SK-N-SH (cell line): Measurements from ENCODE around the gene WASF2. TPM values are rescaled to one million over a fixed set of nuclear protein-coding genes. Genes with fewer than 3 reads are reported as not detected.

Experiments used
- CTCF ChIA-PET: fragments of 300-600, 350-600 bp; formaldehyde crosslinking; extraction: SDS; loops from one replicate; lab custom pipeline; 2021; lab: Yijun Ruan, JAX
- POLR2A ChIA-PET: fragments of 350-600 bp; sonication (Branson Sonifier 250); formaldehyde crosslinking; extraction: SDS; loops from one replicate; lab custom pipeline; 2020; ENCODE audit warnings: antibody characterized with exemption, inconsistent platforms; lab: Yijun Ruan, JAX
- DNase-seq: peaks from one replicate; pipeline ENCODE4 v3.0.0; 2012
- H2AFZ ChIP-seq: fragments of 200-600 bp; sonication (generic); 2 replicates; pipeline ENCODE4 v1.8.1; 2016; ENCODE audit warnings: antibody characterized with exemption, mild to moderate bottlenecking, low read depth
- H3F3A ChIP-seq: fragments of 200-600 bp; sonication (generic); replicated peaks from 2 replicates; pipeline ENCODE3; 2016; ENCODE audit warnings: antibody characterized with exemption, mild to moderate bottlenecking; ENCODE audit not compliant: insufficient read depth
- H3K27ac ChIP-seq, 2 experiments: fragments of 200-500 bp in 1 of 2; fragments of 200-600 bp in 1 of 2; sonication (Bioruptor generic) in 1 of 2; sonication (generic), shearing (Covaris generic) in 1 of 2; 2 replicates each; pipeline versions ENCODE4 v1.5.1 to v1.6.1; 2014 to 2016; ENCODE audit warnings: low read depth in 2 of 2, inconsistent platforms in 1 of 2, low read length in 1 of 2, mild to moderate bottlenecking in 1 of 2, mixed read lengths in 1 of 2
- H3K27me3 ChIP-seq: fragments of 200-600 bp; sonication (generic), shearing (Covaris generic); 2 replicates; pipeline ENCODE4 v1.6.1; 2016; ENCODE audit warnings: mixed run types; ENCODE audit not compliant: insufficient read depth
- H3K36me3 ChIP-seq, 2 experiments: fragments of 200-500 bp in 1 of 2; fragments of 200-600 bp in 1 of 2; sonication (Bioruptor generic) in 1 of 2; sonication (generic) in 1 of 2; replicated peaks in 1 of 2; 2 replicates each; pipeline versions ENCODE3 to v1.5.1; 2014 to 2016; ENCODE audit warnings: low read length in 1 of 2, mild to moderate bottlenecking in 1 of 2; ENCODE audit not compliant: insufficient read depth in 2 of 2, control insufficient read depth in 1 of 2
- H3K4me1 ChIP-seq, 2 experiments: fragments of 200-500 bp in 1 of 2; fragments of 200-600 bp in 1 of 2; sonication (Bioruptor generic) in 1 of 2; sonication (generic), shearing (Covaris generic) in 1 of 2; 2 replicates each; pipeline versions ENCODE4 v1.5.1 to v1.6.1; 2014 to 2016; ENCODE audit warnings: low read depth in 1 of 2, low read length in 1 of 2, mixed run types in 1 of 2; ENCODE audit not compliant: insufficient read depth in 2 of 2, control insufficient read depth in 1 of 2
- H3K4me2 ChIP-seq: fragments of 200-600 bp; sonication (generic), shearing (Covaris generic); 2 replicates; pipeline ENCODE4 v1.6.1; 2017; ENCODE audit warnings: mixed run types
- H3K4me3 ChIP-seq, 2 experiments: fragments of 200-500 bp in 1 of 2; fragments of 200-600 bp in 1 of 2; sonication (Bioruptor generic) in 1 of 2; sonication (generic), shearing (Covaris generic) in 1 of 2; 2 replicates each; pipeline versions ENCODE4 v1.5.1 to v1.8.1; 2014 to 2016; ENCODE audit warnings: low read depth in 2 of 2, inconsistent platforms in 1 of 2, low read length in 1 of 2, mild to moderate bottlenecking in 1 of 2, mixed read lengths in 1 of 2, moderate library complexity in 1 of 2
- H3K79me2 ChIP-seq: fragments of 200-600 bp; sonication (generic); 2 replicates; pipeline ENCODE4 v1.8.1; 2017; ENCODE audit warnings: mild to moderate bottlenecking; ENCODE audit not compliant: insufficient read depth
- H3K9ac ChIP-seq: fragments of 200-600 bp; sonication (generic); 2 replicates; pipeline ENCODE4 v1.6.1; 2017; ENCODE audit warnings: mixed run types
- H3K9me2 ChIP-seq: fragments of 200-600 bp; sonication (generic); 2 replicates; pipeline ENCODE4 v1.6.1; 2017; ENCODE audit warnings: mixed run types
- H3K9me3 ChIP-seq: fragments of 200-600 bp; sonication (generic); 2 replicates; pipeline ENCODE4 v1.6.1; 2017; ENCODE audit warnings: mixed run types, mild to moderate bottlenecking, moderate library complexity
- H4K20me1 ChIP-seq: fragments of 200-600 bp; sonication (generic); 2 replicates; pipeline ENCODE4 v1.6.1; 2017; ENCODE audit warnings: mild to moderate bottlenecking, mixed run types; ENCODE audit not compliant: insufficient read depth
- CTCF ChIP-seq: fragments of 200-600 bp; sonication (generic); IDR thresholded peaks from 2 replicates; pipeline ENCODE4 v1.6.1; 2017; ENCODE audit warnings: antibody characterized with exemption, mild to moderate bottlenecking, moderate library complexity
- EP300 ChIP-seq, 2 experiments: IDR thresholded peaks; 2 replicates each; pipeline versions ENCODE4 v1.4.0 to v1.6.1; 2012; ENCODE audit warnings: borderline replicate concordance in 1 of 2, low read depth in 1 of 2, low read length in 1 of 2
- FOSL2 ChIP-seq: IDR thresholded peaks from 2 replicates; pipeline ENCODE4 v1.4.0; 2012; ENCODE audit warnings: low read depth, mild to moderate bottlenecking, moderate library complexity, borderline replicate concordance
- FOXJ3 ChIP-seq: sonication (generic); formaldehyde crosslinking; IDR thresholded peaks from 2 replicates; pipeline ENCODE4 v1.5.1; 2020; ENCODE audit warnings: mild to moderate bottlenecking, missing genetic modification reagents
- GATA2 ChIP-seq: sonication (generic); formaldehyde crosslinking; IDR thresholded peaks from 2 replicates; pipeline ENCODE4 v1.5.0; 2020; ENCODE audit warnings: mild to moderate bottlenecking, missing genetic modification reagents
- IRF3 ChIP-seq: fragments of 150-350 bp; IDR thresholded peaks from 2 replicates; pipeline ENCODE4 v1.6.1; 2016; ENCODE audit warnings: mild to moderate bottlenecking, low read depth, low read length
- JUND ChIP-seq: IDR thresholded peaks from 2 replicates; pipeline ENCODE4 v1.4.0; 2012
- MEF2A ChIP-seq: IDR thresholded peaks from 2 replicates; pipeline ENCODE4 v1.4.0; 2012; ENCODE audit warnings: low read depth, borderline replicate concordance
- NFIC ChIP-seq: IDR thresholded peaks from 2 replicates; pipeline ENCODE4 v1.4.0; 2012; ENCODE audit warnings: borderline replicate concordance
- POLR2AphosphoS5 ChIP-seq: IDR thresholded peaks from 2 replicates; pipeline ENCODE4 v1.6.1; 2012; ENCODE audit warnings: low read depth, low read length
- RAD21 ChIP-seq: IDR thresholded peaks from 2 replicates; pipeline ENCODE4 v1.6.1; 2012; ENCODE audit warnings: mild to moderate bottlenecking, low read length
- SMC3 ChIP-seq: IDR thresholded peaks from 2 replicates; pipeline ENCODE4 v1.6.1; 2012; ENCODE audit warnings: low read depth, low read length, improper control_type of control experiment
- TAF1 ChIP-seq: IDR thresholded peaks from 2 replicates; pipeline ENCODE4 v1.6.1; 2012; ENCODE audit warnings: low read depth, mild to moderate bottlenecking, low read length, moderate library complexity, borderline replicate concordance
- TEAD4 ChIP-seq: IDR thresholded peaks from 2 replicates; pipeline ENCODE4 v1.4.0; 2012; ENCODE audit warnings: mild to moderate bottlenecking, borderline replicate concordance; ENCODE audit not compliant: insufficient read depth
- USF1 ChIP-seq: IDR thresholded peaks from 2 replicates; pipeline ENCODE4 v1.4.0; 2012; ENCODE audit warnings: low read depth, borderline replicate concordance
- USF2 ChIP-seq: fragments of 150-350 bp; IDR thresholded peaks from 2 replicates; pipeline ENCODE4 v1.6.1; 2017; ENCODE audit warnings: antibody characterized with exemption, low read length, low read depth, borderline replicate concordance
- YY1 ChIP-seq: IDR thresholded peaks from 2 replicates; pipeline ENCODE4 v1.4.0; 2012; ENCODE audit warnings: low read depth, mild to moderate bottlenecking
- ZBTB33 ChIP-seq: IDR thresholded peaks from 2 replicates; pipeline ENCODE4 v1.4.0; 2012; ENCODE audit warnings: low read depth, borderline replicate concordance
- polyA plus RNA-seq, 3 experiments: library from polyadenylated mRNA; depleted of rRNA; stranded (reverse); fragments of >200 nt; gene quantifications; 2 replicates each; pipeline ENCODE4 v1.2.3, GENCODE V29; 2012

The WASF2 gene
- polyA plus RNA-seq, 1 of the 3 experiments (the other 2 are of a cell fraction), result 27.1 TPM

GRCh38 chr1:27405074-27405473 lies 84.9 kb downstream of the WASF2 start (continued):
- TF ChIP-seq MEF2A (no peak), GATA2 (no peak), YY1 (no peak), USF1 (no peak), USF2 (no peak), TAF1 (no peak)

GRCh38 chr1:27403931-27404330 lies 86.0 kb downstream of the WASF2 start:
- Histone ChIP-seq H3K36me3 (peaks cover 8 to 26% of the 10 kb centered on the region in 2 experiments), H3K79me2 (no peaks in the 10 kb centered on the region), H3K9ac (no peak overlapping the region), H3F3A (peaks cover 5% of the 10 kb centered on the region), H3K4me3 (no peak overlapping the region), H3K4me2 (no peak overlapping the region), H2AFZ (no peak overlapping the region), H4K20me1 (no peaks in the 10 kb centered on the region), H3K4me1 (peaks cover 0 to 4% of the 10 kb centered on the region in 2 experiments; a peak in 1 of 4 replicates), H3K27ac (no peak overlapping the region; a peak in 1 of 4 replicates), H3K9me3 (no peaks in the 10 kb centered on the region), H3K27me3 (no peaks in the 10 kb centered on the region), H3K9me2 (no peaks in the 10 kb centered on the region)
- CTCF ChIA-PET, result interaction anchor here (0.8 to 3.4 kb wide), 9 partner anchors 9 to 359 kb away, joined by 3 to 24 read pairs (median 3); no protein-coding TSS in a partner anchor
- no peak for TF ChIP-seq TAF1
- TF ChIP-seq JUND, result no peak
- no peak for TF ChIP-seq CTCF
- TF ChIP-seq POLR2AphosphoS5, result no peak
- TF ChIP-seq EP300 (IDR thresholded peaks at IDR 0.05; ENCODE audit: borderline replicate concordance in 1 of 2, low read depth in 1 of 2, low read length in 1 of 2), result no peak
- no peak for TF ChIP-seq FOXJ3 (CRISPR knock-in tag)
- no peak for TF ChIP-seq SMC3
- TF ChIP-seq RAD21, result no peak
- no peak for TF ChIP-seq FOSL2
- TF ChIP-seq NFIC, result no peak
- no peak for TF ChIP-seq ZBTB33
- TF ChIP-seq TEAD4, result no peak
- no peak for TF ChIP-seq GATA2
- TF ChIP-seq IRF3, result no peak
- POLR2A ChIA-PET, result no interaction called here
- no peak for DNase-seq
